Fibroblast of skin of back (primary cell): ENCODE results near the gene NREP.
"Not testable (repeated sequence)": the region's sequence is repeated elsewhere in the genome, so short reads cannot be mapped to it uniquely, and the experiment has no call there.

ENCODE experiments used
- DNase-seq: peaks from one replicate; pipeline ENCODE4 v3.0.0-alpha.2; 2013

The NREP gene

GRCh38 chr5:111738118-111738517, 18.9 kb downstream of the NREP start:
- no peak for DNase-seq

- DNase-seq = peak; percentile 81
Observed at GRCh38 chr5:111737716-111738115, 19.3 kb downstream of the NREP start.

GRCh38 chr5:111735583-111736270, 21.3 kb downstream of the NREP start:
- peak; percentile 96 for DNase-seq

GRCh38 chr5:111734597-111734996, 22.4 kb downstream of the NREP start:
- no peak for DNase-seq

- no peak for DNase-seq
Observed at GRCh38 chr5:111734013-111734412, 23.0 kb downstream of the NREP start.

- DNase-seq = no peak
Observed at GRCh38 chr5:111733571-111733970, 23.4 kb downstream of the NREP start.

- DNase-seq = no peak
Observed at GRCh38 chr5:111731638-111732037, 25.4 kb downstream of the NREP start.

GRCh38 chr5:111730659-111731382, 26.2 kb downstream of the NREP start:
- DNase-seq = no peak

GRCh38 chr5:111728941-111729340, 28.1 kb downstream of the NREP start:
- DNase-seq = no peak

- no peak for DNase-seq
Observed at GRCh38 chr5:111726986-111727385, 30.0 kb downstream of the NREP start.

- DNase-seq = peak; percentile 46
Observed at GRCh38 chr5:111722140-111722539, 34.9 kb downstream of the NREP start.

- DNase-seq = no peak
Observed at GRCh38 chr5:111720333-111720890, 36.6 kb downstream of the NREP start.

GRCh38 chr5:111719773-111720172, 37.2 kb downstream of the NREP start:
- DNase-seq = peak; percentile 46

- DNase-seq = not testable (repeated sequence)
Observed at GRCh38 chr5:111716789-111717188, 40.2 kb downstream of the NREP start.

GRCh38 chr5:111707630-111708164, 49.3 kb downstream of the NREP start:
- DNase-seq = no peak

GRCh38 chr5:111706345-111706744, 50.6 kb downstream of the NREP start:
- no peak for DNase-seq

- no peak for DNase-seq
Observed at GRCh38 chr5:111704452-111705085, 52.4 kb downstream of the NREP start.

GRCh38 chr5:111703662-111704061, 53.3 kb downstream of the NREP start:
- DNase-seq = no peak

- DNase-seq = no peak
Observed at GRCh38 chr5:111699976-111700375, 57.0 kb downstream of the NREP start.

- DNase-seq = no peak
Observed at GRCh38 chr5:111699324-111699723, 57.7 kb downstream of the NREP start.

- DNase-seq = no peak
Observed at GRCh38 chr5:111697881-111698757, 58.9 kb downstream of the NREP start.

- no peak for DNase-seq
Observed at GRCh38 chr5:111697215-111697614, 59.8 kb downstream of the NREP start.
